Spleen (tissue), 7 donors: ENCODE data around the gene R3HDML.

Experiments used
- CTCF ChIP-seq, 11 experiments: fragments of 200-600 bp in 7 of 11; fragments of 450-650 bp in 4 of 11; sonication (generic) in 4 of 11; IDR thresholded peaks in 8 of 11; conservative IDR thresholded peaks in 3 of 11; 1 replicate in 7 of 11; 2 replicates in 4 of 11; pipeline versions ENCODE4 v1.4.0 to v1.8.0; 2016 to 2021; ENCODE audit warnings: antibody characterized with exemption in 11 of 11, inconsistent platforms in 4 of 11, mild to moderate bottlenecking in 1 of 11
- POLR2A ChIP-seq, 3 donors: fragments of 450-650 bp; IDR thresholded peaks; one replicate each; pipeline ENCODE4 v1.5.1; 2017; ENCODE audit warnings: antibody characterized with exemption in 3 of 3, mild to moderate bottlenecking in 1 of 3
- POLR2AphosphoS5 ChIP-seq, 3 donors: sonication (generic); formaldehyde crosslinking; IDR thresholded peaks; one replicate each; pipeline ENCODE4 v1.5.1; 2017; ENCODE audit warnings: antibody characterized with exemption in 3 of 3
- donor health status: DM: no; HTN: no; CAD: no; lungs with moderate emphysema.
- donor health status: DM: no; HTN: no; CAD: no.
- donor health status: DM: no; HTN: no; CAD: no.

DNA sequence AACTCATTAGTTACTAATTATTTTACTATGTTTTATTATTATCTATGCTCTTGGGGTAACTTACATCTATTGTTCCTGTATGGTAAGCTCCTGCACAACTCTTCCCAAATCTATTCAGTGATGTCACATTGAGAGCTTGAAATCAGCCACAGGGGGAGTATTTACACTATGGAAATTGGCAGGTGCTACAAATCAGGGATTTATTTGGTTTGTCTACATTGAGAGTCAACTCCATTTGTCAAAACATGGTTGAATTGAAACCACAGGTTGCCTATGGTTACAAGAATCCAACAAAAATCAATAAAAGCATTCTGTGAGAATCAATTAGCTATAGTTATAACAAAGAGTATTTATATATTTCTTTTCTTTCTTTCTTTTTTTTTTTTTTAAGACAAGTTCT lies 22.0 kb upstream of the R3HDML start:
- TF ChIP-seq POLR2A (IDR thresholded peaks at IDR 0.05): no peak
- TF ChIP-seq CTCF (IDR thresholded peaks at IDR 0.05 in 8 of 11, conservative IDR thresholded peaks at IDR 0.05 in 3 of 11): no peak
- no peak for TF ChIP-seq POLR2AphosphoS5 (IDR thresholded peaks at IDR 0.05)
